NCI-H2227 (cell line): ENCODE results near the gene EGR4.

ENCODE experiments used
- DNase-seq: peaks from one replicate; lab custom pipeline; 2025; ENCODE audit not compliant: unreplicated experiment; lab: John Stamatoyannopoulos, UW

Gene EGR4

DNA sequence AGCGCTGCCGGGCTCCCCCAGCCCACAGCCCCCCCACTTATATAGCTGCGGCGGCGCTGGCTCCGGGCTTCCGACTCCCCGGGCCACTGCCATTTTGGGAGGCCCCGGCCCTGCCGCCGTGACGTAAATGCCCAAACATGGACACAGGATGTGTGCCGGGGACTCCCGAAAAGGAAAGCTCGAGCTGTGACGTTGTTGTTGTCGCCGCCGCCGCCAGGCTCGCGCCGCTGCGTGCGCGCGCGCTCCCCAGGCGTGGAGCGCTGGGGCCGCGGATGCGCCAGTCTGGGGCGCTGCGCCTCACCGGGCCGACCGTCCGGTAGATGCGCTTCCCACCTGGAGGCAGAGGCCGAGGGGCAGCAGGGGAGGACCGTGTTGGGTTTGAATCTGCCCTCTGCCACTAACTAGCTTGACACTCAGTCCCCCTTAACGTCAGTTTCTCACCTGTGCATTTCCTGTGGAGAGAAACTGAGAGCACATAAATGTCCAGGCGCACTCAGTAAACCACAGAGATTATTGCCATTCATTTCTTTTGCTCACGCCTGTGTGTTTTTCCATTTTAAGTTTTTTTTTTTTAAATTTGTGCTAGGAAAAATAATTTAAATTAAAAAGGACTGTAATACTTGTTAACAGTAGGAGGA lies at the start of gene EGR4:
TSS of gene EGR4 (minus strand) at position 15 of the 638 bp plus-strand sequence. CDS start 231 bp downstream, outside the sequence.
- DNase-seq, result peak; percentile 94

DNA sequence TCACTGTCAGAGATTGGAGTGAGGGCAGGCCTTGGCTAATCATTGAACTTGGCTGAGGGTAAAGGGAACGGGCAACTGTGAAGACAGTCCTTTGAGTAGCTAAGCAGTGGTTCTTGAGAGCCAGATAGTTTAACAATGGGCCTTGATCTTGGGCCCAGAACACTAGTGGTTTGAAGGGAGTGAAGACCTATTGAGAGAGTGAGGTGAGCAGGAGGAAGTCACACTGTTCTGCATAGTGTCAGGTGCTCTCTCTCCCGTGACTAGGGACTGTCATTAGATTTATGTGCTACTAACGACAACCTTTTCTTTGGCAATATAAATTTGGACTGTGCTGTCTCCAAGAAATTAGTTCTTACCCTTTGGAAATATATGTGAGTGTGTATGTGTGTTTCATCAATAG lies 47.7 kb upstream of the EGR4 start:
- DNase-seq, result no peak

DNA sequence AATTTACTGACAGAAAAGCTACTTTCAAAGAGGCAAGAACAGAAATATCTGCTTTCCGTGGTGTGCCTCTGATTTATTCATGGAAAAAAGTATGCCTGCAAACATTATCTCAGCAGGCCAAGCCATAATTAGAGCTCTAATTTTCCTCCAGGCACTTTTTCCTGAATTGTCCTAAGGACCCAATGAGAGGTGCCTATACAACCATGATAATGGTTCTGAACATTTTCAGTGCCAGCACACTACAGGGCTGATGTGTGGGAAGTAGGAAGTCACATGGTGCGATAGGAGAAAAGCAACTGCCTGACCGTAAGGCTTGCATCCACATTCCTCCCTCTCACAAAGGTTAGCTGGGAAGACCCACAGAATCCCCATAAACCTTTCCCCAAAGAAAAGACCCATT lies 45.9 kb upstream of the EGR4 start:
- DNase-seq, result peak; percentile 76

- no peak for DNase-seq
These were observed 44.5 kb upstream of the EGR4 start for GRCh38 chr2:73337828-73338227.

GRCh38 chr2:73334620-73335019 lies 41.3 kb upstream of the EGR4 start:
- DNase-seq, result no peak

DNA sequence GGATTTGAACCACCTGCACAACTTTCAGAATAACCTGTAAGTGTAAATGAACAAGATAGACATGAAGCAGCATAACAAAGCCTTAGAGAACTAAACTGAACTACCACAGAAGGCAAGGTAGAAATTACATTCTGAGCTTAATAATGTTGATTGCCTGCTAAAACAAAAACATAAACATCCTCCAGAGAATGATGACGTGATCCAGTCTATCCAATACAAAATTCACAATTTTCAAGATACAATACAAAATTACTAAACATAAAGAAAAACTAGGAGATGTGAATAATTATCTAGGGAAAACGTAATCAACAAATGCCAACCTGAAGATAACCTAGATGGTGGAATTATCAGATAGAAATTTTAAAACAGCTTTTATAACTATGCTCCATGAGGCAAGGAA lies 40.7 kb upstream of the EGR4 start:
- no peak for DNase-seq

- no peak for DNase-seq
These were observed 40.2 kb upstream of the EGR4 start for GRCh38 chr2:73333564-73333963.

DNA sequence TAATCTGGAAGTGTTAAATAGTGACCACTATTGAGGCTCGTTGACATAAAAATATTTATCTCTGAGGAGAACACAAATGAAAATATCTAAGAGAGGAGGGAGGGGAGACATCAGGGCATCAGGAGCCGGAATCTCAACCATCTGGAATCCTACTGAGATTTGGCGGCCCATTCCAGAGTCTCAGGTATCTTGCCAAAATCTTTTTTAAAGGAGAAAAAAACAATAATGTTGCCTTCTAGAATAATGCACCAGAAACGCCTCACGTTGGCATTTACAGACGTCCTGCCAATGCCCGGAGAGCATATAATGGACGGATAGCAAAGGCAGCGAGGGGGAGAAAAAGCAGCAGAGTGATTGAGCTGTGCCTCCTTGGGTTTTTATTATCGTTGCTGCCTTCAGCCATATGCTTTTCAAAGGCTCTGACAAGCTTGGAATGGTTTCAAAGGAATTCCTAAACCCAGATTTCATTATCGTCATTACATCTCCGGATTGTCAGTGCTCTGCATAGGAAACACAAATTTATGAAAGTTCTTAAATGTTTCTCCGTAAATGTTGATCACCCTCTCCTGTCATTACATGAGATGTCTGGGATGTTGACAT lies 30.9 kb upstream of the EGR4 start:
- DNase-seq, result no peak

GRCh38 chr2:73323551-73323950 lies 30.2 kb upstream of the EGR4 start:
- DNase-seq, result no peak

- no peak for DNase-seq
These were observed 21.1 kb upstream of the EGR4 start for GRCh38 chr2:73314441-73314840.

- peak; percentile 78 for DNase-seq
These were observed 14.4 kb upstream of the EGR4 start for GRCh38 chr2:73307720-73308119.

DNA sequence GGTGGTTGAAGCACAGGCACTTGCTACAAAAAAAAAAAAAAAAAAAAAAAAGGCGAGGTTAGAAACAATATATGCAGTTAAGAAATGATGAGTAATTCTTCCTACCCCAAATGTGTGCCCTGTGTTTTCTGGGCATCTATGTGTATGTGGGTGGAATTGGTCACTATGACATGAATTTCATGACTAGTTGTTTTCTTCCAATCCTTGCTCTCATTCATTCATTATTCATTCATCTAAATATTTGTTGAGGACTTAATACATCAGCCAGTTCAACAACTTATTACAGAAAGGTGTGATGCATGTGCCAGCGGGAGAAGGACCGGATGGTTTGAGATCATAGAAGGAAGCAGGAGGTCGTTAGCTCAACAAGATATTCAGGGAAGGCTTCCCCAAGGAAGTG lies 8.3 kb upstream of the EGR4 start:
- DNase-seq, result no peak

DNA sequence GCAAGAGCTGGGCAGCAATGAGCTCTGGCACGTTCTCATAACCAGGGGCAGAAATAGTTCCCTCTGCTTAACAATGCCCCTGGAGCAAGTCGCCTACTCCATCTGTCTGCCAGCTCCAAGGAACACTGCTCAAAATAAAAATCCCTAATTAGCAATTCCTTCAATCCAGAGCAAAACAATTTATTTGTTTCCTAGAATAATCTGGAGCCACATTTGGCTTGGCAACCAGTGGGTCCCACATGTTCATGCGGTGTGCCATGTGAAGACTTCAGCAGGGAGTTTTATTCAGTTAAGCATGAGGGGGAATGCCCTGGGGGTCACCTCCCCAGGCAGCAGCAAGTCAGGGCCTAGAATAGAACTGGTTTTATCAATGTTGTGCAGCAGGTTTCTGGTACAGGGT lies 7.6 kb upstream of the EGR4 start:
- no peak for DNase-seq

- peak; percentile 70 for DNase-seq
These were observed 4.2 kb upstream of the EGR4 start for GRCh38 chr2:73297586-73297985.

- peak; percentile 88 for DNase-seq
These were observed 3.8 kb upstream of the EGR4 start for GRCh38 chr2:73297151-73297559.

GRCh38 chr2:73295751-73296400 lies 2.5 kb upstream of the EGR4 start:
- no peak for DNase-seq

GRCh38 chr2:73294239-73294638 lies 891 bp upstream of the EGR4 start:
- DNase-seq, result no peak

GRCh38 chr2:73292906-73293533 lies 328 bp downstream of the EGR4 start:
- peak; percentile 43 for DNase-seq

DNA sequence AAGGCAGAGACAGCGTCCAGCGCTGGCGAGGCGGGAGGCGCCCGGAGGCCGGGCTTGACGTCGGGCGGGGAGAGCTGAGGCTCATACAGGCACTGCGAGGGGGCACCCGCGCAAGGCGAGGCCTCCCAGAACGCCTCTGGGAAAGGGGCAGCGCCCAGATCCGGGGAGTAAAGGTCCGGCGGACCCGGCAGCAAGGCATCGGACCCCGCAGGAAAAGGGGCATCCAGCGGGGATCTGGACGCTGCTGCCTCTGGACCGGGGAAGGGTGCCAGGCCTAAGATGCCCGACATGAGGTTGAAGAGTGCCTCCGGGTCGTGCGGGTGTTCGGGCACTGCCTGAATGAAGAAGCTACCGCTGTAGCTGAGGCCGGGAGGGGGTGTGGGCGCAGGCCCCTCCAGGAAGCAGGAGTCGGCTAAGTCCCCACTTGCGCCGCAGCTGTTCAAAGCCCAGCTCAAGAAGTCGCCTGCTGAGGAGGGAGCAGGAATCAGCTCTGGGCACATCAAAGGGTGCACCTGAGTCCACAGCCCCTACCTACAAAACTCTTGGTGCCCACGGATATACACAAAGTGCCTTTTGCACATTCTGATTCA lies 937 bp downstream of the EGR4 start:
- peak; percentile 63 for DNase-seq

DNA sequence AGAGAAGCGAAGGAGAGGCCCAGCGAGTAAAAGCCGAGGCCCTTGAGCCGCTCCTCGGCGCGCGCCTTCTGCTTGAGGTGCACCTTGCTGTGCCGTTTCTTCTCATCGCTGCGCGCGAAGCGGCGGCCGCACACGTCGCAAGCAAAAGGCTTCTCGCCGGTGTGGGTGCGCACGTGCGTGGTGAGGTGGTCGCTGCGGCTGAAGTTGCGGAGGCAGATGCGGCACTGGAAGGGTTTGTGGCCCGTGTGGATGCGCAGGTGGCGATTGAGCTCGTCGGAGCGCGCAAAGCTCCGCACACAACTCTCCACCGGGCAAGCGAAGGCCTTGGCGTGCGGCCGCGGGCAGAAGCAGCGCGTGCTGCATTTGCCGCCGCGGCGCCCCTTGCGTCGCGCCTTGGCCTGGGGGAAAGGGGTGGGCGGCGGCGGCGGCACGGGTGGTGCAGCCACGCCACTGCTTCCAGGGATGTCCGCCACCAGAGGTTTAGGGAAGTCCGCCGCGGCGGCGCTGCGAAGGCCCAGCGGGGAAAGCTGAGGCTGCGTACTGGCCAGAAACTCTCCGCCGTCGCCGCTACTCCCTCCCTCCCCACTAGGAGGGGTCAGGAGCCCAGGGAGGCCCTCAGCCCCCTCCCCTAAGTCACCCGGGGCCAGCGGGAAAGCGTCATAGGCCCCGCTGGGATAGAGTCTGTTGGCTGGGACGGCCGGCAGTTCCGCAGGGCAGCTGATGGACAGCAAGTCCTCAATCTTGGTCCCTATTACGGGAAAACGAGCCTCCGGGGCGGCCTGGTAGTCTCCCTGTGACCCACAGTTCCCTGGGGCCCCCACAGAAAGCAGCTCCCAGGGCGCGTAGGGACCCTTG lies 1.7 kb downstream of the EGR4 start:
- DNase-seq, result peak; percentile 78

DNA sequence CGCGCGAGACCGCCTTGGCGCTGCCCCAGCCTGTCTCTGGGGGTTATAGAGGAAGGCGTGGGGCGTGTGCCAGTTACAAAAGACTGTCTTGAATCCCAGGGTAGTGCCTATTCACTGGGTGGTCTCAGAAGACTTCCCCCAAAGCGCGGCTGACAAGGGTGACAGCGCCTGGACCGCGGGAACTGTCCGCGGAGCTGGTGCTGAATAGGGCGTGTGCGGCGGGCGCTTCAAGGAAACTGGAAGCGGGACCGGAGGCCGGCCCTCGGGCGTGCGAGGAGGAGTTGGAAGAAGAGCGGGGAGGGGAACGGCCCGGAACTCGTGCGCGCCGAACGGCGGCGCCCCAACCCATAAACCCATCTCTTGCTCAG lies 2.3 kb downstream of the EGR4 start:
- DNase-seq, result peak; percentile 63
